GM13977 (cell line): ENCODE measurements around the gene FBXW4.

Experiments
- DNase-seq: peaks from one replicate; pipeline ENCODE4 v3.0.0; 2012; ENCODE audit warnings: low spot score
- in situ Hi-C: fragments of 300-500 bp; cut with MboI; formaldehyde crosslinking; loops from one replicate; pipeline ENCODE4 v1.12.0; 2022; ENCODE audit warnings: low sequenced_read_pairs, low pct_unique_long_range_greater_than_20kb, mixed read lengths, inconsistent platforms; ENCODE audit not compliant: unreplicated experiment
- TF ChIP-seq, protein P1 (sequence below): IDR thresholded peaks from 2 replicates; pipeline ENCODE4 v1.5.1; 2012; ENCODE audit warnings: mild to moderate bottlenecking, control low read depth; ENCODE audit not compliant: insufficient read depth; ENCODE audit errors: extremely low read depth, missing control alignments

The FBXW4 gene

DNA sequence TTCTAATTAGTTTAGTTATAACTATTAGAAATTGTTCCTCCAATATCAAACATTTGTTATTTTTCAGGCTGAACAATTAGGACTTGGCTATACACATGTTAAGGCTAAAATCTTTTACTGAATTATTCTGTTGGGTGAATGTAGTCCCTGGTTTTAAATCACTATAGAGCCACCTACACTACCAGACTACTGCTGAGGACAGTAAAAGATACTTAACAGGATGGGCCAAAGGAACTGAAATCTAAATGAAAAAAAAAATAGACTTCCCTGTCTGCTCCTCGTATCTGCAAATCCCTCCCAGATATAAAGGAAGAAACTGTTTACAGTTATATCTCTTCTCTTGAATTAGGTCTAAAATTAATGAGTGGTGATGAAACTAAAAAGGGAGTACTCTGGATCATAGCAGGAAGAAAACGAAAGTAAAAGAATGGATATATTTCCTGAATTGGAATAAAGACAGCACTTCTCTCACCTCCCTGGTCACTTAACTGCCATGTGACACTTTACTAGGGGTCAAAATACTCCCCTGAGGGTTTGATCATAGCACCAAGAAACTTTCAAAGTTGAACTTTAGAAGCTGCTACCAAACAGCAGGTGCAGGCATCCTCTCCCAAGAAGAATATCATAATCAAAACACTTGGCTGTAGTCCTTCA, 12.7 kb downstream of the FBXW4 start:
- TF ChIP-seq, protein P1, sequence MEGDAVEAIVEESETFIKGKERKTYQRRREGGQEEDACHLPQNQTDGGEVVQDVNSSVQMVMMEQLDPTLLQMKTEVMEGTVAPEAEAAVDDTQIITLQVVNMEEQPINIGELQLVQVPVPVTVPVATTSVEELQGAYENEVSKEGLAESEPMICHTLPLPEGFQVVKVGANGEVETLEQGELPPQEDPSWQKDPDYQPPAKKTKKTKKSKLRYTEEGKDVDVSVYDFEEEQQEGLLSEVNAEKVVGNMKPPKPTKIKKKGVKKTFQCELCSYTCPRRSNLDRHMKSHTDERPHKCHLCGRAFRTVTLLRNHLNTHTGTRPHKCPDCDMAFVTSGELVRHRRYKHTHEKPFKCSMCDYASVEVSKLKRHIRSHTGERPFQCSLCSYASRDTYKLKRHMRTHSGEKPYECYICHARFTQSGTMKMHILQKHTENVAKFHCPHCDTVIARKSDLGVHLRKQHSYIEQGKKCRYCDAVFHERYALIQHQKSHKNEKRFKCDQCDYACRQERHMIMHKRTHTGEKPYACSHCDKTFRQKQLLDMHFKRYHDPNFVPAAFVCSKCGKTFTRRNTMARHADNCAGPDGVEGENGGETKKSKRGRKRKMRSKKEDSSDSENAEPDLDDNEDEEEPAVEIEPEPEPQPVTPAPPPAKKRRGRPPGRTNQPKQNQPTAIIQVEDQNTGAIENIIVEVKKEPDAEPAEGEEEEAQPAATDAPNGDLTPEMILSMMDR, result no peak
- DNase-seq, result no peak
- in situ Hi-C loops, result no loop called here

DNA sequence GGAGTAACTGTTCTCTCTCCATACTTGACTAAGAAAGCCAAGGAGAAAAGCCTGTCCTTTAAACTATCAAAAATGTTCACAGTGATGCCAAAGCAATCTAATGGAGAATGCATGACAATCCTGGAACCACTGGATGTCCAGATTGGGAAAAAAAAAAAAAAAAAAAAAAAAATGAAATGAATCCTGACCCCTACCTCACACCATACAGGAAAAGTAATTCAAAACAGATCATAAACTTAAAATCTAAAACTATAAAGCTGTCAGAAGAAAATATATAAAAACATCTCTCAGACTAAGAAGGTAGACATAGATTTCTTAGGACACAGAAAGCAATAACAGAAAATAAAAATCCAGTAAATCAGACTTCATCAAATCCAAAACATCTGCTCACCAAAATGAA, 18.4 kb downstream of the FBXW4 start:
- in situ Hi-C loops, result no loop called here
- TF ChIP-seq, protein P1, result no peak
- DNase-seq, result no peak

DNA sequence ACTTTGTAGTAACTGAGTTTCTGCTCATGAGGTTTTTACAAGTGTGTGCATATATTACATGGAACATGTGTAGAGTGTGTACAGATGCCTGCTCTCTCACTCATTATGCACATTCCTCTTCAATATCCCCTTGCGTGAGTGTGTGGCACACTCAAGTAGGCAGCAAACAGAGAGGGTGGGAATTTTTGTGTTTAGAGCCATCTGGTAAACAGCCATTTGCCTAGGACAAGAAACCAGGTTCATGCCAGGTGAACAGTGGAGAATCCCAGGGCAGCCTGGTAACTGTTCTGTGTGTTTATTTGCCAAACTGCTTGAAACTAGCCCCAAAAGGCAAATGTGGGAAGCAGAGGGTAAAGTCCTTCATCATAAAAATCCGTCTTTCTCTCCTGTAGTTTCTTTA, 19.9 kb downstream of the FBXW4 start:
- in situ Hi-C loops, result no loop called here
- TF ChIP-seq, protein P1, result no peak
- no peak for DNase-seq

DNA sequence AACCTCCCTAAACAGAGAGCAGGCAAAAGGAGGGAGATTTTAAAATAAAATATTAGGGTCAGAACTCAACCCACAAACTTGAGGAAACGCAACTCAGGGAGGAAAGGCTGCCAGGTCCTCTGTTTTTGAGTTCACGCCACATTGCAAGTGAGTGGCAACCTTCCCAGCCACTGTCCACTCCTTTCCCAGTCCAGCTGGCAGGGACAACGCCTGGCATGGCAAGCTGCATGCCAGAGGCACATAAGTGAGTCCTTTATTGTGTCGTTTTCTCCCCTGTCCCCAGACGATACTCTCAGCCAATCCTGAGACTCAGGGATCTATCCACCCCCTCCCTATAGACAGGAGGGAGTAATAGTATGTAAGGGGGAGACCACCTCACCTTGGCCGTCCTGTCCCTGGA, 22.4 kb downstream of the FBXW4 start:
- in situ Hi-C loops, result no loop called here
- DNase-seq, result no peak
- TF ChIP-seq, protein P1, result no peak

DNA sequence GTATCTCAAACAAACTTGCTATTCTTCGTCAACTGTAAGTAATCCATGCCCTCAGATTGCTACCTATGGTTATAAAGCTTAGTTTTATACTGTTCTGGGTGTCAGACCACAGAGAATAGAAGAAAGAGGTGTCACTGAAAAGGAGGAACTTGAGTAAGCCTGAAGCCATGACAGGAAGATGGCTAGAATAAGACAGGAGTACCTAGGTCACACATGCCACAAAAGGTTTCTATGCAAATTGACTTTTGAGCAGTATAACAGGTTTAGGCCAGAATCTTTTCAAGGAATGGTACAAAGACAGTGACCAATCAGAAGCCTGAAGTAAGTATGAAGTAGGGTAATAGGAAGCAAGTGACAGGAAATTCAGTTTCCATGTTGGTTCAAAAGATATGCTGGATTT, 23.5 kb downstream of the FBXW4 start:
- DNase-seq, result no peak
- in situ Hi-C loops, result no loop called here
- TF ChIP-seq, protein P1, result no peak

DNA sequence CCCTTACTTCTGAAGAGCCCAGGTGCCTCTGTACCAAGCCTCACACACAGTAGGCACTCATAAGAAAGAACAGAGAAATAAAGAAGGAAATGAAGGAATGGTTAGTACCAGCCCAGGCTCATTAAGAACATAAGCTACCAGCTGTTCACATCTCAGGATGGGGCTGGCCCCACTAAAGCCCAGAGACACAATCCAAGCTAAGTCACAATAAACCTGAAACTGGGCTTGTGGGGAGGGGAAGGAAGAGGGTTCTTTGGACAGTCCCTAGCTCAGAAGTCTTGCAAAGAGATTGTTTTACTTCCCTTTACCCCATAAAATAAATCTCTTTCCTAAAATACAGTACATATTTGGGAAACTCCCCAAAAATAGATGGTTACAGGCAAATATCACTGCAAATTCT, 24.3 kb downstream of the FBXW4 start:
- DNase-seq, result no peak
- in situ Hi-C loops, result no loop called here
- TF ChIP-seq, protein P1, result no peak
